ENCODE results near the gene VARS2.

DNA sequence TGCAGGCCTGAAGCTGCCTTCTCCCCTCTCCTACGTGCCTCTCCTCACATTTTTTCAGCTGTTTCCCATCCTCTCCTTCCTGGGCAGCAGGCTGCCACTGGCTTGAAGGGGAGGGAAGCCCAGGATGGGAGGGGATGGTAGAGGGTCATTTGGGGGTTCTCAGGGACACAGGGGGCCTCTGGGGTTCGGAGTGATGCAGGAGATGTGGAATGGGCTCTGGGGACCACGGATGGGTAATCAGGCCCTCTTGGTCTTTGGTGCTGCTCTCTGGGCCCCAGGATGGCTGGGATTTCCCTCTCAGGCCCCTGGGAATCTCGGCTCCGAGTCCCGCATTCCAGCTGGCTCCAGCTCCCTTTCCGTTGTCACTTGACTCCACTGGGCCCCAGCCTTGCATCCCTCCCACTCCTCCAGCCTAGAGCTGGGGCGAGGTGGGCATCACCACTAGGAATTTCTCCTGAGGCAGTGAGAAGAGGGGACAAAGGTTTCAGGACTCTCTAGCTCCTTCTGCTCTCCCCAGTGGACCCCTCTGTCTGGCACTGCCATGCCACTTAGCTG is 31.8 kb upstream of the VARS2 start:
- TF ChIP-seq, protein P1, sequence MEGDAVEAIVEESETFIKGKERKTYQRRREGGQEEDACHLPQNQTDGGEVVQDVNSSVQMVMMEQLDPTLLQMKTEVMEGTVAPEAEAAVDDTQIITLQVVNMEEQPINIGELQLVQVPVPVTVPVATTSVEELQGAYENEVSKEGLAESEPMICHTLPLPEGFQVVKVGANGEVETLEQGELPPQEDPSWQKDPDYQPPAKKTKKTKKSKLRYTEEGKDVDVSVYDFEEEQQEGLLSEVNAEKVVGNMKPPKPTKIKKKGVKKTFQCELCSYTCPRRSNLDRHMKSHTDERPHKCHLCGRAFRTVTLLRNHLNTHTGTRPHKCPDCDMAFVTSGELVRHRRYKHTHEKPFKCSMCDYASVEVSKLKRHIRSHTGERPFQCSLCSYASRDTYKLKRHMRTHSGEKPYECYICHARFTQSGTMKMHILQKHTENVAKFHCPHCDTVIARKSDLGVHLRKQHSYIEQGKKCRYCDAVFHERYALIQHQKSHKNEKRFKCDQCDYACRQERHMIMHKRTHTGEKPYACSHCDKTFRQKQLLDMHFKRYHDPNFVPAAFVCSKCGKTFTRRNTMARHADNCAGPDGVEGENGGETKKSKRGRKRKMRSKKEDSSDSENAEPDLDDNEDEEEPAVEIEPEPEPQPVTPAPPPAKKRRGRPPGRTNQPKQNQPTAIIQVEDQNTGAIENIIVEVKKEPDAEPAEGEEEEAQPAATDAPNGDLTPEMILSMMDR (IDR thresholded peaks at IDR 0.05): no peak
- no peak for TF ChIP-seq POLR2A (IDR thresholded peaks at IDR 0.05)
